PC-9 (cell line): ENCODE data around the gene ZFP1. TPM values are rescaled to one million over a fixed set of nuclear protein-coding genes. Genes with fewer than 3 reads are reported as not detected.

ENCODE experiments used
- BruUV-seq: library from RNA; stranded (reverse); fragments of 400-500 nt; replicated peaks from 2 replicates; lab custom pipeline; 2021; lab: Mats Ljungman, UMichigan
- CTCF ChIA-PET: fragments of 300-600 bp; sonication (Branson Sonifier 250); formaldehyde crosslinking; loops from one replicate; lab custom pipeline; 2022; ENCODE audit warnings: antibody characterized with exemption; lab: Charles Lee
- POLR2A ChIA-PET: fragments of 300-600 bp; sonication (Branson Sonifier 250); formaldehyde crosslinking; loops from one replicate; lab custom pipeline; 2022; ENCODE audit warnings: antibody characterized with exemption; ENCODE audit not compliant: unreplicated experiment; lab: Charles Lee
- DNase-seq, 2 experiments: peaks; one replicate each; pipeline versions ENCODE4 v3.0.0 to v3.0.0-alpha.2; 2015 to 2022; ENCODE audit warnings: mixed read lengths in 1 of 2
- H2AFZ ChIP-seq: fragments of 200-600 bp; sonication (generic); 2 replicates; pipeline ENCODE4 v1.8.1; 2017; ENCODE audit warnings: antibody characterized with exemption
- H3F3A ChIP-seq: fragments of 200-600 bp; sonication (generic); 2 replicates; pipeline ENCODE4 v1.8.1; 2017; ENCODE audit warnings: antibody characterized with exemption, mild to moderate bottlenecking, low read depth; ENCODE audit not compliant: insufficient read depth
- H3K27ac ChIP-seq: fragments of 200-600 bp; sonication (generic); 2 replicates; pipeline ENCODE4 v1.6.1; 2016; ENCODE audit warnings: mixed run types
- H3K27me3 ChIP-seq: fragments of 200-600 bp; sonication (generic); 2 replicates; pipeline ENCODE4 v1.6.1; 2016; ENCODE audit warnings: low read depth, mixed run types; ENCODE audit not compliant: insufficient read depth
- H3K36me3 ChIP-seq: fragments of 200-600 bp; sonication (generic); 2 replicates; pipeline ENCODE4 v1.6.1; 2016; ENCODE audit warnings: low read depth, mixed run types
- H3K4me1 ChIP-seq: fragments of 200-600 bp; sonication (generic); replicated peaks from 2 replicates; pipeline ENCODE4 v1.6.1; 2016; ENCODE audit warnings: mixed run types; ENCODE audit not compliant: insufficient read depth
- H3K4me2 ChIP-seq: fragments of 200-600 bp; sonication (generic); 2 replicates; pipeline ENCODE4 v1.6.1; 2017; ENCODE audit warnings: mixed run types
- H3K4me3 ChIP-seq: fragments of 200-600 bp; sonication (generic); 2 replicates; pipeline ENCODE4 v1.6.1; 2016; ENCODE audit warnings: mixed run types
- H3K79me2 ChIP-seq: fragments of 200-600 bp; sonication (generic); 2 replicates; pipeline ENCODE4 v1.6.1; 2017; ENCODE audit warnings: low read depth, mixed run types
- H3K9me2 ChIP-seq: fragments of 200-600 bp; sonication (generic); 2 replicates; pipeline ENCODE4 v1.8.1; 2017; ENCODE audit warnings: mild to moderate bottlenecking; ENCODE audit not compliant: insufficient read depth
- H3K9me3 ChIP-seq: fragments of 200-600 bp; sonication (generic); 2 replicates; pipeline ENCODE4 v1.8.1; 2016; ENCODE audit warnings: low read depth; ENCODE audit not compliant: insufficient read depth
- H4K20me1 ChIP-seq: fragments of 200-600 bp; sonication (generic); 2 replicates; pipeline ENCODE4 v1.8.1; 2017; ENCODE audit not compliant: insufficient read depth
- CTCF ChIP-seq: fragments of 200-600 bp; sonication (generic); conservative IDR thresholded peaks from 2 replicates; pipeline ENCODE4 v1.6.1; 2017; ENCODE audit warnings: mixed run types, antibody characterized with exemption, mild to moderate bottlenecking, moderate library complexity
- EZH2 ChIP-seq: fragments of 200-600 bp; sonication (generic); IDR thresholded peaks from 2 replicates; pipeline ENCODE4 v1.8.0; 2017; ENCODE audit warnings: antibody characterized with exemption, low read depth
- intact Hi-C: fragments of 100-400 bp; cut with micrococcal nuclease; formaldehyde crosslinking; loops from one replicate; pipeline ENCODE4 v1.10.0; 2022; ENCODE audit not compliant: unreplicated experiment
- total RNA-seq: library from RNA; stranded (reverse); gene quantifications from 2 replicates; pipeline ENCODE4 v1.2.3, GENCODE V29; 2021

Gene ZFP1
- total RNA-seq, 1 experiment from 2014 or later, result 10.9 TPM

GRCh38 chr16:75099738-75100602 is 48.4 kb upstream of the ZFP1 start:
- H3K27ac ChIP-seq, result no peak overlapping the region

GRCh38 chr16:75100603-75100990 is 47.7 kb upstream of the ZFP1 start:
- no TSS peak for BruUV-seq
- ChIA-PET CTCF (no interaction called here), POLR2A (no interaction called here)
- TF ChIP-seq EZH2, result no peak
- TF ChIP-seq CTCF, result no peak
- Histone ChIP-seq H2AFZ (no peak overlapping the region), H3K27me3 (no peaks in the 10 kb centered on the region), H3K27ac (no peak overlapping the region), H3K79me2 (peaks cover 47% of the 10 kb centered on the region), H3F3A (peaks cover 7% of the 10 kb centered on the region; the same call in 1 of the 2 replicates), H3K9me3 (no peaks in the 10 kb centered on the region), H4K20me1 (no peaks in the 10 kb centered on the region), H3K36me3 (no peaks in the 10 kb centered on the region), H3K4me1 (peaks cover 24% of the 10 kb centered on the region), H3K4me2 (no peak overlapping the region), H3K9me2 (no peaks in the 10 kb centered on the region), H3K4me3 (no peak overlapping the region)
- intact Hi-C loops, result no loop called here
- no peak for DNase-seq

More at GRCh38 chr16:75099738-75100602, 48.4 kb upstream of the ZFP1 start:
- no TSS peak for BruUV-seq
- no peaks in the 10 kb centered on the region for H3K9me3 ChIP-seq
- TF ChIP-seq CTCF (no peak), EZH2 (no peak)
- no peak for DNase-seq
- no peaks in the 10 kb centered on the region for H4K20me1 ChIP-seq
- intact Hi-C loops, result no loop called here
- ChIA-PET POLR2A (no interaction called here), CTCF (no interaction called here)
- no peak overlapping the region for H3K4me2 ChIP-seq
- peaks cover 47% of the 10 kb centered on the region for H3K79me2 ChIP-seq
- no peak overlapping the region for H2AFZ ChIP-seq
- peaks cover 27% of the 10 kb centered on the region for H3K4me1 ChIP-seq
- no peak overlapping the region for H3K4me3 ChIP-seq
- no peaks in the 10 kb centered on the region for H3K27me3 ChIP-seq
- peaks cover 7% of the 10 kb centered on the region; the same call in 1 of the 2 replicates for H3F3A ChIP-seq
- no peaks in the 10 kb centered on the region for H3K9me2 ChIP-seq
- H3K36me3 ChIP-seq, result no peaks in the 10 kb centered on the region

GRCh38 chr16:75101635-75102034 is 46.7 kb upstream of the ZFP1 start:
- Histone ChIP-seq H3F3A (no peaks in the 10 kb centered on the region), H3K79me2 (peaks cover 42% of the 10 kb centered on the region), H3K4me2 (no peak overlapping the region), H3K9me2 (no peaks in the 10 kb centered on the region), H2AFZ (no peak overlapping the region), H3K4me3 (no peak overlapping the region), H3K36me3 (no peaks in the 10 kb centered on the region; the same call in 1 of the 2 replicates), H3K4me1 (peaks cover 14% of the 10 kb centered on the region), H3K27ac (no peak overlapping the region), H3K27me3 (no peaks in the 10 kb centered on the region), H3K9me3 (no peaks in the 10 kb centered on the region), H4K20me1 (no peaks in the 10 kb centered on the region)
- ChIA-PET CTCF (no interaction called here), POLR2A (interaction anchor here (0.6 kb wide), 1 partner anchor 56 kb away, joined by 4 read pairs; no protein-coding TSS in a partner anchor)
- TF ChIP-seq EZH2 (no peak), CTCF (no peak)
- intact Hi-C loops, result no loop called here
- DNase-seq, result no peak
- no TSS peak for BruUV-seq
